ENCODE data around the gene CCDC59. TPM values are rescaled to one million over a fixed set of nuclear protein-coding genes. Genes with fewer than 3 reads are reported as not detected.

Gene CCDC59, protein sequence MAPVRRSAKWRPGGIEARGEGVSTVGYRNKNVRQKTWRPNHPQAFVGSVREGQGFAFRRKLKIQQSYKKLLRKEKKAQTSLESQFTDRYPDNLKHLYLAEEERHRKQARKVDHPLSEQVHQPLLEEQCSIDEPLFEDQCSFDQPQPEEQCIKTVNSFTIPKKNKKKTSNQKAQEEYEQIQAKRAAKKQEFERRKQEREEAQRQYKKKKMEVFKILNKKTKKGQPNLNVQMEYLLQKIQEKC
- total RNA-seq: 22.4 TPM

DNA sequence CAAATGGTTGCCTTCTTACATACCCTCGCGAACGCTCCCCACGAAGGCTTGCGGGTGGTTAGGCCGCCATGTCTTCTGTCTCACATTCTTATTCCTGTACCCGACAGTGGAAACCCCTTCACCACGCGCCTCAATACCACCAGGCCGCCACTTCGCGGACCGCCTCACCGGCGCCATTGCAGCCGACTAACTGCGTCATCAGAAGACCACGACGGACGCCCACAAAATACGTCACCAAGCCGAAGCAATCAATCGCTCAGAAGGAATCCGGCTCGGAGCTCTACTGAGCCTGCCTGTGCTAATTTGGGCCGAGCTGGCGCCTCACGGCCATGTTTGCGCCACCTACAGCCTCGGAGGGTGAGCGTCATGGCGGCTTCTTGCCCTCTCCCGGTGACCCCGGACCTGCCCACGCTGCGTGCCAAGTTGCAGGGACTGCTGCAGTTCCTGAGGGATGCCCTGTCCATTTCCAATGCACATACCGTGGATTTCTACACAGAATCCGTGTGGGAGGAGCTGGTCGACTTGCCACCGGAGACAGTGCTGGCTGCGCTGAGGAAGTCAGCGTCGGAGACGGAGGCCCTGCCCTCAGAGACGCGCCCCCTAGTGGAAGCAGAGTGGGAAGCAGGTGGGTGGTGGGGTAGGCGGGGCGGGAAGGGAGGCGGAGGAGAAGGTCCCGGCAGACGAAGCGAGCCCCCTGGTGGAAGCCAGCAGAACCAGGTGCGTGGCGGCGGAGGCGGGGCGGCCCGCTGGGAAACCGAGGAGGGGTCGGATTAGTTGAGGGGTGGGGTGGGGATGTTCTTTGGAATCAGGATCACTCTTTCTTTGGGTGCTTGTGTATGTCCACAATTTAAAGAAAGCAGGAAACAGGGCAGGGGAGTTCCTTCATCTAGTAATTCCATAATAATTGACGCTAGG lies at the start of gene CCDC59, which contains the start of gene METTL25:
TSS of gene CCDC59 (minus strand) at position 188 of the 915 bp plus-strand sequence. CDS start at position 177, 11 bp downstream.
TSS of gene METTL25 (plus strand) at position 330 of the 915 bp plus-strand sequence. CDS start at position 367, 37 bp downstream.
- Histone ChIP-seq H3K27me3 (ENCODE audit: control insufficient read depth in 3 of 3, insufficient read depth in 3 of 3, low read length in 3 of 3) (no peaks in the 10 kb centered on the region), H3K9ac (ENCODE audit: low read depth in 1 of 3, low read length in 3 of 3) (peak within 1 kb of the TSS; percentile 91 to 99 (median 96)), H3K27ac (ENCODE audit: low read depth, low read length) (peak within 1 kb of the TSS; percentile 91), H3K4me1 (ENCODE audit: control insufficient read depth in 3 of 3, insufficient read depth in 3 of 3, low read length in 3 of 3) (peaks cover 17 to 42% (median 40%) of the 10 kb centered on the region in 3 donors), H3K9me3 (ENCODE audit: control insufficient read depth in 3 of 3, low read length in 3 of 3) (no peaks in the 10 kb centered on the region), H3K4me3 (ENCODE audit: low read length in 3 of 3) (peak within 1 kb of the TSS; percentile 97 to 100 (median 98)), H3K36me3 (ENCODE audit: control insufficient read depth in 3 of 3, insufficient read depth in 3 of 3, low read length in 3 of 3) (peaks cover 4 to 13% (median 10%) of the 10 kb centered on the region in 3 donors)

DNA sequence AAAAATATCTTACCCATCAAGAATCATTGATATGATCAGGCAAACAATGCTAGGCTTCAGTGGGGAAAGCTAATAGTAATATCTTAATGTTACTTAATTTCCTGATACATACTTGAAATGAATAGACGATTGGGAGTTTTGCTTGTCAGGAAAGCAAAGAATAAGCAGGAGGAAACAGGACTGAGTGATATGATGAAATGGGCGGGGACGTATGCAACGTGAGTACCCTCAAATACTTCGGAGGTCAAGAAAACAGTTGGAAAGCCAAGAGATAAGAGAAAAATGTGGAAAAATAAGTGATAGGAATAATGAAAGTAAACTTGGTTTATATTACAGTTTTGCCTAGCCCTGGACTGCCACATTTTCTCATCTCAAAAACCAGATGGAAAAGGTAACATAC lies 49.3 kb upstream of the CCDC59 start:
- Histone ChIP-seq H3K9ac (ENCODE audit: low read depth in 1 of 3, low read length in 3 of 3) (no peak overlapping the region), H3K27me3 (ENCODE audit: control insufficient read depth in 3 of 3, insufficient read depth in 3 of 3, low read length in 3 of 3) (no peaks in the 10 kb centered on the region), H3K27ac (ENCODE audit: low read depth, low read length) (no peak overlapping the region), H3K4me3 (ENCODE audit: low read length in 3 of 3) (no peak overlapping the region), H3K4me1 (ENCODE audit: control insufficient read depth in 3 of 3, insufficient read depth in 3 of 3, low read length in 3 of 3) (no peaks in the 10 kb centered on the region), H3K36me3 (ENCODE audit: control insufficient read depth in 3 of 3, insufficient read depth in 3 of 3, low read length in 3 of 3) (peaks cover 0 to 4% (median 0%) of the 10 kb centered on the region in 3 donors), H3K9me3 (ENCODE audit: control insufficient read depth in 3 of 3, low read length in 3 of 3) (no peaks in the 10 kb centered on the region)

DNA sequence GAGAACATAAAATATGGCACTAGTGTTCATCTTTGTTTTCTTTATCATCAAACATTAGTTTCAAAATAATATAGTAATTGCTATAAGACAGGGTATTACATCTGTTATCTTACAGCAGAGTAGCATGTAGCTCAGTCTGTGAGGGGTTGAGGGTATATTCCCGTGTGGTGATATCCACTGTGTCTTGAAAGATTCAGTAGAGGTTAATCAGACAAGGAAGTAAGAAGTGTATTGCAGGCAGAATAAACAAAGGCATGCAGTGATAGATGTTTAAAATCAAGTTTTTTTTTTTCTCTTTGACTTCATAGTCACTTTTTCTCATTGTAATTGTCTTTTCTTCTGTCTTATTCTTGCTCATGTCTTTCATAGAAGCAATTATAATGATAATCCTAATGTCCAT lies 48.5 kb upstream of the CCDC59 start:
- Histone ChIP-seq H3K27ac (ENCODE audit: low read depth, low read length) (no peak overlapping the region), H3K4me3 (ENCODE audit: low read length in 3 of 3) (no peak overlapping the region), H3K36me3 (ENCODE audit: control insufficient read depth in 3 of 3, insufficient read depth in 3 of 3, low read length in 3 of 3) (peaks cover 0 to 4% (median 0%) of the 10 kb centered on the region in 3 donors), H3K9ac (ENCODE audit: low read depth in 1 of 3, low read length in 3 of 3) (no peak overlapping the region), H3K9me3 (ENCODE audit: control insufficient read depth in 3 of 3, low read length in 3 of 3) (no peaks in the 10 kb centered on the region), H3K4me1 (ENCODE audit: control insufficient read depth in 3 of 3, insufficient read depth in 3 of 3, low read length in 3 of 3) (no peaks in the 10 kb centered on the region), H3K27me3 (ENCODE audit: control insufficient read depth in 3 of 3, insufficient read depth in 3 of 3, low read length in 3 of 3) (no peaks in the 10 kb centered on the region)

DNA sequence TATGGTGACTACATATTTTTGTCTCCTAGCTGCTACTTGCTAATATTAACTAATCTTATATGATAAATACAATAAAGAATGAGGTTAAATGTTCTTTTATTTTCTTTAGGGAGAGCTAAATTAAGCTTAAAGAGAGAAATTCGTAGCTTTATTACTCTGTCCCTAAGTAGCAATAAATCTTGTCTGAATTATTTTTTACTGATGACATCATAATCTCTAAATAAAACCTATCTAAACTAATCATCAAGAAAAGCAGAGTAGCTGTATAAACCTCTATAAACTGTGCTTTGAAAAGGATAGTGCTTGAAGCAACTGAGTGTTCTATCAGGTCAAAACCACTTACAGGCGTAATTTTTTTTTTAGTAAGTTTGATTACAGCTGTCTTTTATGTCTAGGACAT lies 42.6 kb upstream of the CCDC59 start:
- Histone ChIP-seq H3K36me3 (ENCODE audit: control insufficient read depth in 3 of 3, insufficient read depth in 3 of 3, low read length in 3 of 3) (peaks cover 0 to 6% (median 4%) of the 10 kb centered on the region in 3 donors), H3K27ac (ENCODE audit: low read depth, low read length) (no peak overlapping the region), H3K27me3 (ENCODE audit: control insufficient read depth in 3 of 3, insufficient read depth in 3 of 3, low read length in 3 of 3) (no peaks in the 10 kb centered on the region), H3K4me3 (ENCODE audit: low read length in 3 of 3) (no peak overlapping the region), H3K9me3 (ENCODE audit: control insufficient read depth in 3 of 3, low read length in 3 of 3) (no peaks in the 10 kb centered on the region), H3K4me1 (ENCODE audit: control insufficient read depth in 3 of 3, insufficient read depth in 3 of 3, low read length in 3 of 3) (no peaks in the 10 kb centered on the region), H3K9ac (ENCODE audit: low read depth in 1 of 3, low read length in 3 of 3) (no peak overlapping the region)

DNA sequence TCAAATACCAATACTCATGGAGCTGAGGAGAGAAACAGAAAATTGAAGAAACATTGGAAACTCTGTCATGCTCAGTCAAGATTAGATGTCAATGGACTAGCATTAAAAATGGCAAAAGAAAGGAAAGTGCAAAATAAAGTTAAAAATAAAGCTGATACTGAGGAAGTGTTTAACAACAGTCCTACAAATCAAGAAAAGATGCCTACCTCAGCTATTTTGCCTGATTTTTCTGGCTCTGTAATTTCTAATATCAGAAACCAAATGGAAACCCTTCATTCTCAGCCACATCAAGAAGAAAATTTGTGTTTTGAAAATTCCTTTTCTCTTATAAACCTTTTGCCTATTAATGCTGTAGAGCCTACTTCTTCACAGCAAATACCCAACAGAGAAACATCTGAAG lies 40.7 kb upstream of the CCDC59 start:
- no peak overlapping the region for H3K9ac ChIP-seq (ENCODE audit: low read depth in 1 of 3, low read length in 3 of 3)
- no peak overlapping the region for H3K27ac ChIP-seq (ENCODE audit: low read depth, low read length)
- no peaks in the 10 kb centered on the region for H3K9me3 ChIP-seq (ENCODE audit: control insufficient read depth in 3 of 3, low read length in 3 of 3)
- no peak overlapping the region for H3K4me3 ChIP-seq (ENCODE audit: low read length in 3 of 3)
- peaks cover 0 to 15% (median 8%) of the 10 kb centered on the region in 3 donors for H3K36me3 ChIP-seq (ENCODE audit: control insufficient read depth in 3 of 3, insufficient read depth in 3 of 3, low read length in 3 of 3)
- H3K27me3 ChIP-seq (ENCODE audit: control insufficient read depth in 3 of 3, insufficient read depth in 3 of 3, low read length in 3 of 3): no peaks in the 10 kb centered on the region
- no peaks in the 10 kb centered on the region for H3K4me1 ChIP-seq (ENCODE audit: control insufficient read depth in 3 of 3, insufficient read depth in 3 of 3, low read length in 3 of 3)

DNA sequence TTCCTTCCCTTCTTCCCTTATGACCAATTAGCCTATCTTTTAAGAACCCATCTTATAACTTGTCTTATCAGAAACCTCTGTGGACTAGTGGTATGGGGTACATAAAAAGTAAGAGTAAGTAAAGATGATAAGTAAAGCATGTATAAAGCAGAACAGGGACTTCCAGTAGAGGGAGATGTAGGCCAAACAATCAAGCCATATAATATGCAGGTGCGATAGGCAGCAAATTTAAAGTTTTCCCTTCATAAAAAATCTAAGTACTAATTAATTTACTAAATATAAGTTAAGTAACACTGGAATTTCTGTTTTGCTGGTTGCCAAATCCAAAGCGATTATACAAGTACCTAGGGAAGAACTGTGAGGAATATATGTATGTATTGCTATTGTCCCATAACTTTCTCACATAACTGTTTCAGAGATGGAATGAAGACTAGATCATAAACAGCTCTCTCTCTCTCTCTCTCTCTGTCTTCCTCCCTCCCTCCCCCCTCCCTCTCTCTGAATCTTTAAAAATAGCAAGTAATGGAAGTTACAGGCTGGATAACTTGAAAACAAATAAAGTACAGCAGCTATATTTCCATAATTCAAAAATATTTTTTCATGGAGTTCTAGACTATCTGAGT lies 25.9 kb upstream of the CCDC59 start:
- no peak overlapping the region for H3K4me3 ChIP-seq (ENCODE audit: low read length in 3 of 3)
- no peaks in the 10 kb centered on the region for H3K27me3 ChIP-seq (ENCODE audit: control insufficient read depth in 3 of 3, insufficient read depth in 3 of 3, low read length in 3 of 3)
- peaks cover 0 to 3% (median 2%) of the 10 kb centered on the region in 3 donors for H3K36me3 ChIP-seq (ENCODE audit: control insufficient read depth in 3 of 3, insufficient read depth in 3 of 3, low read length in 3 of 3)
- H3K27ac ChIP-seq (ENCODE audit: low read depth, low read length): no peak overlapping the region
- no peaks in the 10 kb centered on the region for H3K4me1 ChIP-seq (ENCODE audit: control insufficient read depth in 3 of 3, insufficient read depth in 3 of 3, low read length in 3 of 3)
- peak overlapping the region in 1 of 3 donors; percentile 24 for H3K9ac ChIP-seq (ENCODE audit: low read depth in 1 of 3, low read length in 3 of 3)
- H3K9me3 ChIP-seq (ENCODE audit: control insufficient read depth in 3 of 3, low read length in 3 of 3): no peaks in the 10 kb centered on the region

DNA sequence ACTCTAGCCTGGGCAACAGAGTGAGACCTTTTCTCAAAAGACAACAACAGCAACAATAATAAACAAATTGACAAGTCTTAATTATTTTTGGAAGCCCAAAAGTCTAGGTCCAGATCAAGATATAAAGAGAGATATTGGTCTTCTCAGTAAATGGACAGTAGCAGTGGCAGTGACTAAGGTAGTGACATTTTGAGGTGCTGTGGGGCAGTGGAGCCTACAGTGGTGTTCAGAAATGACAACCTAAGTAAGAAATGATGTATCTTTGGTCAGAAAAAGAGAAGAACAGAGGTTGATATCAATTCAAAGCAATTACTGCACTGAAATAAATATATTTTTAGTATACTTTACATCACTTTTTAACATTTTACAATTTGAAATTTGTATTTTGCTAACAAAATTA lies 20.8 kb upstream of the CCDC59 start:
- no peak overlapping the region for H3K9ac ChIP-seq (ENCODE audit: low read depth in 1 of 3, low read length in 3 of 3)

DNA sequence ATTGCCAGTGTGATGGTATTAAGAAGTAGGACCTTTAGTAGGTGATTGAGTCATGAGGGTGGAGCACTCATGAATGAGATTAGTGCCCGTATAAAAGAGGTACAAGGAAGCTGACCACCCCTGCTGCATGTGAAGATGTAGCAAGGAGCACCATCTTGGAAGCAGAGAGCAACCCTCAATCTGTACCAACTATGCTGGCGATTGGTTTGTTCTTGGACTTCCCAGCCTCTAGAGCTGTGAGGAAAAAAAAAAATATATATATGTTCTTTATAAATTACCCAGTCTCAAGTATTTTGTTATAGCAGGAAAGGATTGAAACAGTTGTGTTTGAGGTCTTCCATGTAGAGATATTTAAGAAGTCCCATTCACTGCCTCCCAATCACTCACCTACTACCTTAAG lies 17.0 kb upstream of the CCDC59 start:
- no peaks in the 10 kb centered on the region for H3K27me3 ChIP-seq (ENCODE audit: control insufficient read depth in 3 of 3, insufficient read depth in 3 of 3, low read length in 3 of 3)
- no peak overlapping the region for H3K4me3 ChIP-seq (ENCODE audit: low read length in 3 of 3)
- H3K4me1 ChIP-seq (ENCODE audit: control insufficient read depth in 3 of 3, insufficient read depth in 3 of 3, low read length in 3 of 3): no peaks in the 10 kb centered on the region
- no peak overlapping the region for H3K27ac ChIP-seq (ENCODE audit: low read depth, low read length)
- no peaks in the 10 kb centered on the region for H3K9me3 ChIP-seq (ENCODE audit: control insufficient read depth in 3 of 3, low read length in 3 of 3)
- H3K36me3 ChIP-seq (ENCODE audit: control insufficient read depth in 3 of 3, insufficient read depth in 3 of 3, low read length in 3 of 3): peaks cover 0 to 9% (median 8%) of the 10 kb centered on the region in 3 donors
- no peak overlapping the region for H3K9ac ChIP-seq (ENCODE audit: low read depth in 1 of 3, low read length in 3 of 3)

More for the DNA sequence above, 20.8 kb upstream of the CCDC59 start:
- Histone ChIP-seq H3K4me3 (ENCODE audit: low read length in 3 of 3) (no peak overlapping the region), H3K9me3 (ENCODE audit: control insufficient read depth in 3 of 3, low read length in 3 of 3) (no peaks in the 10 kb centered on the region), H3K27ac (ENCODE audit: low read depth, low read length) (no peak overlapping the region), H3K4me1 (ENCODE audit: control insufficient read depth in 3 of 3, insufficient read depth in 3 of 3, low read length in 3 of 3) (no peaks in the 10 kb centered on the region), H3K27me3 (ENCODE audit: control insufficient read depth in 3 of 3, insufficient read depth in 3 of 3, low read length in 3 of 3) (no peaks in the 10 kb centered on the region), H3K36me3 (ENCODE audit: control insufficient read depth in 3 of 3, insufficient read depth in 3 of 3, low read length in 3 of 3) (peaks cover 0 to 5% (median 3%) of the 10 kb centered on the region in 3 donors)

DNA sequence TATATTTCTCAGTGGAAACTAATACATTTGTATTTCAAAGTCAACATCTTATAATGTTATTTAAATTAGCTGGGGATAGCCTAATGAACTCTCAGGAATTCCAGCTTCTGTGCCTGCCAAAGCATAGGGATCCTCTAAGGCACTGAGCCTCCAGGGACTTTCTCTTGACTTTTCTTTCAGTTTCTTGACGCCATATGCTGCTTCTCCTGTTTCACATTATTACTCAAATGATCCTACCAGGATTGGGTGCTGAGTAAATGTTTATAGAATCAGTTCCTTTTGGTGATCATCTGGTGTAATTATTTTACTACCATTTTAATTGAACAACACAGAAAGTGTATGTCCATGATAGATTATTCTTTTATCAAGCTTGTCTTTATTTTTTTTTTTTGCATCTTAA lies 8.0 kb upstream of the CCDC59 start:
- Histone ChIP-seq H3K36me3 (ENCODE audit: control insufficient read depth in 3 of 3, insufficient read depth in 3 of 3, low read length in 3 of 3) (peaks cover 0 to 2% (median 0%) of the 10 kb centered on the region in 3 donors), H3K9ac (ENCODE audit: low read depth in 1 of 3, low read length in 3 of 3) (no peak overlapping the region), H3K4me1 (ENCODE audit: control insufficient read depth in 3 of 3, insufficient read depth in 3 of 3, low read length in 3 of 3) (peaks cover 8 to 19% (median 17%) of the 10 kb centered on the region in 3 donors)

More for the DNA sequence above, 8.0 kb upstream of the CCDC59 start:
- Histone ChIP-seq H3K27me3 (ENCODE audit: control insufficient read depth in 3 of 3, insufficient read depth in 3 of 3, low read length in 3 of 3) (no peaks in the 10 kb centered on the region), H3K4me3 (ENCODE audit: low read length in 3 of 3) (no peak overlapping the region), H3K9me3 (ENCODE audit: control insufficient read depth in 3 of 3, low read length in 3 of 3) (no peaks in the 10 kb centered on the region), H3K27ac (ENCODE audit: low read depth, low read length) (no peak overlapping the region)

Measured in skeletal muscle tissue (tissue), 4 donors.